Retinal pigment epithelial cell (primary cell): ENCODE data around the gene LAMC3.

Experiments
- DNase-seq: peaks from one replicate; pipeline ENCODE4 v3.0.0-alpha.2; 2010; ENCODE audit warnings: low read depth
- H3K4me3 ChIP-seq: 2 replicates; pipeline ENCODE4 v1.5.1; 2011; ENCODE audit warnings: mild to moderate bottlenecking, low read length, control low read depth, moderate library complexity
- CTCF ChIP-seq: conservative IDR thresholded peaks from 2 replicates; pipeline ENCODE4 v1.5.1; 2011; ENCODE audit warnings: low read depth, low read length, control low read depth, inconsistent platforms

LAMC3 gene

GRCh38 chr9:131060900-131061630 is 52.1 kb downstream of the LAMC3 start:
- no peak for DNase-seq
- no peak overlapping the region for H3K4me3 ChIP-seq
- no peak for TF ChIP-seq CTCF

- no peak for DNase-seq
- no peak overlapping the region for H3K4me3 ChIP-seq
- no peak for TF ChIP-seq CTCF
Observed at GRCh38 chr9:131062969-131063368, 54.0 kb downstream of the LAMC3 start.

GRCh38 chr9:131065599-131065998 is 56.6 kb downstream of the LAMC3 start:
- no peak overlapping the region for H3K4me3 ChIP-seq
- DNase-seq: no peak
- TF ChIP-seq CTCF: no peak

- no peak overlapping the region for H3K4me3 ChIP-seq
- no peak for DNase-seq
- TF ChIP-seq CTCF: no peak
Observed at GRCh38 chr9:131067625-131068024, 58.7 kb downstream of the LAMC3 start.

GRCh38 chr9:131068076-131068816 is 59.3 kb downstream of the LAMC3 start:
- TF ChIP-seq CTCF: no peak
- H3K4me3 ChIP-seq: no peak overlapping the region
- DNase-seq: no peak

- no peak for TF ChIP-seq CTCF
- no peak for DNase-seq
- H3K4me3 ChIP-seq: no peak overlapping the region
Observed at GRCh38 chr9:131069699-131070098, 60.7 kb downstream of the LAMC3 start.
